ENCODE results near the gene IL32.

Gene IL32

GRCh38 chr16:3084491-3084890 is 19.1 kb downstream of the IL32 start:
- no peak overlapping the region for H3K4me3 ChIP-seq
- peak overlapping the region in 1 of 21 experiments; percentile 59 for H3K27ac ChIP-seq

GRCh38 chr16:3084969-3085670 is 19.7 kb downstream of the IL32 start:
- peak overlapping the region in 2 of 21 experiments; percentile 59 to 89 for H3K27ac ChIP-seq
- H3K4me3 ChIP-seq = no peak overlapping the region

- peak overlapping the region in 18 of 21 experiments; percentile 25 to 89 (median 66) for H3K27ac ChIP-seq
- H3K4me3 ChIP-seq = peak overlapping the region in 5 of 7 experiments; percentile 11 to 26 (median 17)
These were observed 20.6 kb downstream of the IL32 start for GRCh38 chr16:3085868-3086595.

- peak overlapping the region in 20 of 21 experiments; percentile 25 to 89 (median 64) for H3K27ac ChIP-seq
- H3K4me3 ChIP-seq = peak overlapping the region in 5 of 7 experiments; percentile 11 to 26 (median 17)
These were observed 21.3 kb downstream of the IL32 start for GRCh38 chr16:3086596-3087242.

GRCh38 chr16:3087243-3088235 is 22.1 kb downstream of the IL32 start:
- peak overlapping the region in 4 of 7 experiments; percentile 11 to 26 (median 18) for H3K4me3 ChIP-seq
- peak overlapping the region in 19 of 21 experiments; percentile 25 to 89 (median 64) for H3K27ac ChIP-seq

GRCh38 chr16:3088450-3088849 is 23.0 kb downstream of the IL32 start:
- H3K4me3 ChIP-seq = no peak overlapping the region
- peak overlapping the region in 4 of 21 experiments; percentile 25 to 89 (median 84) for H3K27ac ChIP-seq

GRCh38 chr16:3088925-3089716 is 23.7 kb downstream of the IL32 start:
- no peak overlapping the region for H3K4me3 ChIP-seq
- H3K27ac ChIP-seq = peak overlapping the region in 1 of 21 experiments; percentile 86

- Histone ChIP-seq H3K4me3 (no peak overlapping the region), H3K27ac (no peak overlapping the region)
These were observed 24.5 kb downstream of the IL32 start for GRCh38 chr16:3089717-3090592.

GRCh38 chr16:3091551-3091950 is 26.1 kb downstream of the IL32 start:
- no peak overlapping the region for H3K27ac ChIP-seq
- no peak overlapping the region for H3K4me3 ChIP-seq

GRCh38 chr16:3092501-3092941 is 27.1 kb downstream of the IL32 start:
- no peak overlapping the region for H3K4me3 ChIP-seq
- no peak overlapping the region for H3K27ac ChIP-seq

- Histone ChIP-seq H3K4me3 (no peak overlapping the region), H3K27ac (no peak overlapping the region)
These were observed 29.0 kb downstream of the IL32 start for GRCh38 chr16:3094289-3095027.

GRCh38 chr16:3095869-3096268 is 30.4 kb downstream of the IL32 start:
- H3K4me3 ChIP-seq = no peak overlapping the region
- peak overlapping the region in 3 of 21 experiments; percentile 8 to 63 (median 52) for H3K27ac ChIP-seq

GRCh38 chr16:3096362-3096761 is 30.9 kb downstream of the IL32 start:
- H3K27ac ChIP-seq = peak overlapping the region in 3 of 21 experiments; percentile 8 to 63 (median 52)
- no peak overlapping the region for H3K4me3 ChIP-seq

GRCh38 chr16:3097266-3097665 is 31.8 kb downstream of the IL32 start:
- no peak overlapping the region for H3K4me3 ChIP-seq
- no peak overlapping the region for H3K27ac ChIP-seq

GRCh38 chr16:3098459-3099394 is 33.3 kb downstream of the IL32 start, which contains the start of gene ZSCAN10:
Gene ZSCAN10 (minus strand): TSS chr16:3099294. CDS start chr16:3092937, 6,357 bp downstream.
- H3K27ac ChIP-seq = peak within 1 kb of the TSS in 7 of 21 experiments; percentile 2 to 82 (median 19)
- peak within 1 kb of the TSS in 2 of 7 experiments; percentile 13 to 24 for H3K4me3 ChIP-seq

GRCh38 chr16:3099395-3099731 is 33.9 kb downstream of the IL32 start:
- peak overlapping the region in 3 of 21 experiments; percentile 2 to 66 (median 50) for H3K27ac ChIP-seq
- no peak overlapping the region for H3K4me3 ChIP-seq

Measured in skin epidermis (tissue), 12 donors.